Measurements from ENCODE around the gene LHB. TPM values are rescaled to one million over a fixed set of nuclear protein-coding genes. Genes with fewer than 3 reads are reported as not detected.

The LHB gene
- total RNA-seq, 3 donors from 2014 or later = not detected

GRCh38 chr19:48988286-48988685 lies 28.6 kb downstream of the LHB start:
- no peaks in the 10 kb centered on the region for H3K9me3 ChIP-seq
- no peaks in the 10 kb centered on the region for H3K36me3 ChIP-seq
- no peak for TF ChIP-seq POLR2A (IDR thresholded peaks at IDR 0.05)
- no peak for TF ChIP-seq POLR2AphosphoS5 (IDR thresholded peaks at IDR 0.05)
- TF ChIP-seq CTCF (IDR thresholded peaks at IDR 0.05) = no peak

DNA sequence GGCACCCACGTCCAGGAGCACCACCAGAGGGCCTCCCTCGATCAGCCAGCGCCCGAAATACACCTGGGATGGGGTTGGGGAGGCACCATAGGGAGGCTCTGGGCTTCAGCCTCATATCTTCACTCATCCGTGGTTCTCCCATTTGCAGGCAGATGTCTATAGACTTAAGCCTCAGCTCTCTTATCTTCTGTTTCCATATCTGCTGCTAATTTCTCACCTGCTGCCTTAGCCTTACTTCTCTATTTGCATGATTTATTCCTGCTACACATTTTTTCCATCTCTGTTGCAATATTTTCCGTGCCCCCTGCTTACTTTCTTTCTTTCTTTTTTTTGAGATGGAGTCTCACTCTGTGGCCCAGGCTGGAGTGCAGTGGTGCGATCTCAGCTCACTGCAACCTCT lies 29.6 kb downstream of the LHB start:
- no peak overlapping the region for H3K4me3 ChIP-seq
- H3K36me3 ChIP-seq = no peaks in the 10 kb centered on the region
- TF ChIP-seq POLR2AphosphoS5 (IDR thresholded peaks at IDR 0.05) (no peak), CTCF (IDR thresholded peaks at IDR 0.05) (no peak), POLR2A (IDR thresholded peaks at IDR 0.05) (no peak)
- no peaks in the 10 kb centered on the region for H3K27me3 ChIP-seq
- H3K9me3 ChIP-seq = no peaks in the 10 kb centered on the region
- intact Hi-C loops (cut with DNase I; ENCODE audit: low total_unique reads) = no loop called here
- peaks cover 8 to 19% of the 10 kb centered on the region in 2 donors for H3K4me1 ChIP-seq
- no peak for DNase-seq (ENCODE audit: low spot score in 2 of 2)
- H3K27ac ChIP-seq = no peak overlapping the region

More at GRCh38 chr19:48988286-48988685, 28.6 kb downstream of the LHB start:
- intact Hi-C loops (cut with DNase I; ENCODE audit: low total_unique reads) = no loop called here
- DNase-seq (ENCODE audit: low spot score in 2 of 2) = no peak
- Histone ChIP-seq H3K4me3 (no peak overlapping the region), H3K4me1 (peaks cover 8 to 19% of the 10 kb centered on the region in 2 donors), H3K27me3 (no peaks in the 10 kb centered on the region), H3K27ac (no peak overlapping the region)

- Histone ChIP-seq H3K9me3 (no peaks in the 10 kb centered on the region), H3K27ac (no peak overlapping the region), H3K36me3 (no peaks in the 10 kb centered on the region), H3K27me3 (no peaks in the 10 kb centered on the region), H3K4me1 (peaks cover 3 to 8% of the 10 kb centered on the region in 2 donors), H3K4me3 (no peak overlapping the region)
- DNase-seq (ENCODE audit: low spot score in 2 of 2) = no peak
- intact Hi-C loops (cut with DNase I; ENCODE audit: low total_unique reads) = no loop called here
- no peak for TF ChIP-seq POLR2A (IDR thresholded peaks at IDR 0.05)
- no peak for TF ChIP-seq CTCF (IDR thresholded peaks at IDR 0.05)
- no peak for TF ChIP-seq POLR2AphosphoS5 (IDR thresholded peaks at IDR 0.05)
These were observed 30.7 kb downstream of the LHB start for GRCh38 chr19:48986211-48986610.

DNA sequence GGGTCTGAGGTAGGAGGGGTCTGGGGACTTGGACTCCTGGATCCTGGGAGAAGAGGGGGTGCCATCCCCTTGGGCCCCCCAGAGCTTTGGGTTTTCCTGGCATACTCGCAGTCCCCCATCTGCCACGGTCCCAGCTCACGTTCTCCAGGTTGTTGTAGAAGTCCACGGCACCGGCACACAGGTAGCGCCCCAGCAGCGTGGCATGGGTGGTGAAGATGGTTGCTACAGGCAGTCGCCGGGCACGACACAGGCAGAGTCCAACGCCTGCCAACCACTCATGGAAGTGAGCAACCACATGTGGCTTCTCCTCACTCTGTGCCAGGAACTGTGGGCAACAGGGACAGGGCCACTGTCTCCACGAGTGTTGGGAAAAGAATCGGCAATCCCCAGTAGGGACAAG lies 31.2 kb downstream of the LHB start:
- no peak for DNase-seq (ENCODE audit: low spot score in 2 of 2)
- intact Hi-C loops (cut with DNase I; ENCODE audit: low total_unique reads) = no loop called here
- H3K27ac ChIP-seq = no peak overlapping the region
- no peak for TF ChIP-seq POLR2AphosphoS5 (IDR thresholded peaks at IDR 0.05)
- no peak for TF ChIP-seq POLR2A (IDR thresholded peaks at IDR 0.05)
- TF ChIP-seq CTCF (IDR thresholded peaks at IDR 0.05) = no peak
- no peaks in the 10 kb centered on the region for H3K36me3 ChIP-seq
- H3K9me3 ChIP-seq = no peaks in the 10 kb centered on the region
- peaks cover 0 to 3% of the 10 kb centered on the region in 2 donors for H3K4me1 ChIP-seq
- no peaks in the 10 kb centered on the region for H3K27me3 ChIP-seq
- no peak overlapping the region for H3K4me3 ChIP-seq

GRCh38 chr19:48982280-48982679 lies 34.6 kb downstream of the LHB start:
- no peak overlapping the region for H3K4me3 ChIP-seq
- H3K4me1 ChIP-seq = no peaks in the 10 kb centered on the region
- no peak overlapping the region for H3K27ac ChIP-seq
- H3K9me3 ChIP-seq = no peaks in the 10 kb centered on the region
- no peak for DNase-seq (ENCODE audit: low spot score in 2 of 2)
- H3K27me3 ChIP-seq = no peaks in the 10 kb centered on the region
- TF ChIP-seq CTCF (IDR thresholded peaks at IDR 0.05) = no peak
- no peak for TF ChIP-seq POLR2A (IDR thresholded peaks at IDR 0.05)
- no peak for TF ChIP-seq POLR2AphosphoS5 (IDR thresholded peaks at IDR 0.05)
- no peaks in the 10 kb centered on the region for H3K36me3 ChIP-seq
- intact Hi-C loops (cut with DNase I; ENCODE audit: low total_unique reads) = no loop called here

Data from breast epithelium (tissue), 4 donors.